Measurements from ENCODE around the gene PITHD1. TPM values are rescaled to one million over a fixed set of nuclear protein-coding genes. Genes with fewer than 3 reads are reported as not detected.

The PITHD1 gene
- total and polyA plus RNA-seq, 10 of the 15 experiments (the other 5 are each of a cell fraction or from before 2014, with no cell fraction given) = 23.7 to 82.2 (median 67.0) TPM

- TF ChIP-seq CHD2 (IDR thresholded peaks at IDR 0.05; ENCODE audit: borderline replicate concordance, low read depth, low read length) (peak; percentile 20; the same call in 1 of the 2 replicates), RELA (IDR thresholded peaks at IDR 0.05; ENCODE audit: borderline replicate concordance, partially characterized antibody) (peak; percentile 31), REST (IDR thresholded peaks at IDR 0.05; ENCODE audit: low read depth, low read length) (no peak), GABPA (IDR thresholded peaks at IDR 0.05; ENCODE audit: low read depth) (peak; percentile 83), ZBTB40 (IDR thresholded peaks at IDR 0.05; ENCODE audit: borderline replicate concordance) (peak; percentile 55), RBBP5 (conservative IDR thresholded peaks at IDR 0.05) (no peak), RELB (IDR thresholded peaks at IDR 0.05; ENCODE audit: low read depth) (0 out of 2 replicates have a peak, but pooled peaks have one; percentile 29), NKRF (conservative IDR thresholded peaks at IDR 0.05) (peak; percentile 78), LARP7 (IDR thresholded peaks at IDR 0.05) (peak; percentile 81), SPI1 (IDR thresholded peaks at IDR 0.05; ENCODE audit: borderline replicate concordance, insufficient read depth, low read depth, low read length) (0 out of 2 replicates have a peak, but pooled peaks have one; percentile 9), ZNF24 (IDR thresholded peaks at IDR 0.05) (0 out of 2 replicates have a peak, but pooled peaks have one; percentile 60), SMARCA5 (IDR thresholded peaks at IDR 0.05) (peak; percentile 73; the same call in 1 of the 2 replicates), USF1 (IDR thresholded peaks at IDR 0.05; ENCODE audit: borderline replicate concordance, extremely low read length, insufficient read depth, low read depth, low read length) (no peak), STAT3 (IDR thresholded peaks at IDR 0.05; ENCODE audit: low read depth, low read length) (no peak), SP1 (IDR thresholded peaks at IDR 0.05; ENCODE audit: low read depth, low read length) (peak; percentile 28), NR2F1 (conservative IDR thresholded peaks at IDR 0.05) (peak; percentile 67)
Observed at GRCh38 chr1:23743287-23744152, 34.7 kb upstream of the PITHD1 start, which contains the start of gene ELOA (continued).

Measured in GM12878 (cell line).